Measurements from ENCODE around the gene PLEKHH1.

PLEKHH1 gene

DNA sequence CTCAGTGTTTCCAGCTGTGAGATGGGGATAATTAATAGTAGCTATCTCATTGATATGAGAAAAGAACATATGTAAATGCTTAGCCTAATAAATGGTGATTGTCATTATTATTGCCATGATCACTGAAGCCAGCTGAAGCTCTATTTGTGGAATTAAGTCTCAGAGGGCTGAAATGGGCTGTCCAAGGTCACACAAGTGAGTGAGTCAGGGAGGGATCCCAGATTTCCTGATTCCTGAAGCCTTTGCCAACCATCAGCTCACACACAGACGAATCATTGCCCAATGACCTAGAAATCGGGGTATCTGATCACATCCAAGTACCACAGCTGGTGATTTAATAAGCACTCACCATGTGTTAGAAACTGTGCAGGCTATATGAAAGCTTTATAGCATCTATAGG is 23.0 kb upstream of the PLEKHH1 start:
- Histone ChIP-seq H3K4me3 (ENCODE audit: extremely low read depth, insufficient read depth, low read length, poor library complexity, severe bottlenecking) (no peak overlapping the region), H3K36me3 (ENCODE audit: control insufficient read depth, insufficient read depth, low read length) (no peaks in the 10 kb centered on the region), H3K9me3 (ENCODE audit: control insufficient read depth, low read length) (no peaks in the 10 kb centered on the region), H3K4me1 (ENCODE audit: control insufficient read depth, insufficient read depth, low read length, poor library complexity, severe bottlenecking) (peaks cover 10% of the 10 kb centered on the region), H3K27ac (ENCODE audit: low read depth, low read length, severe bottlenecking) (no peak overlapping the region)
- WGBS, 2 experiments (ENCODE audit: insufficient coverage in 2 of 2): no CpG with 5 or more reads among the region's 2 CpGs

DNA sequence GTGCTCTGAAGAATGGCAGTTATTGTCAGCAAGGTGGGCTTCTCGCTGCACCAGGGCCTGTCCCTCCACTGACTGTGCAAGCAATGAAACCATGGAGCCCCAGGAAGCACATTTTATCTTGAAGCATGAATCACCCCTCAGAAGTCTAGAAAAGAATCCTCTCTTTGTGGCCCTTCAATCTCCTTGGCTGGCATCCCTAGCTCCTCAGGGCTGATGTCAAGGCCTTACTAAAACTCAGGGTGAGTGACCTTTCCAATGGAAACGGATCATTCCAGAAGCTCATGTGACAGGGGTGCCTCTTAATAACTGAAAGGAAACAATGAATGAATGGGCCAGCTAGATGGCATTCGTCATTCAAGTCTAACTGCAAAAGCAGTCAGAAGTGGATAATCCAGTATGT is 22.3 kb upstream of the PLEKHH1 start:
- Histone ChIP-seq H3K27ac (ENCODE audit: low read depth, low read length, severe bottlenecking) (no peak overlapping the region), H3K4me3 (ENCODE audit: extremely low read depth, insufficient read depth, low read length, poor library complexity, severe bottlenecking) (no peak overlapping the region), H3K9me3 (ENCODE audit: control insufficient read depth, low read length) (no peaks in the 10 kb centered on the region), H3K36me3 (ENCODE audit: control insufficient read depth, insufficient read depth, low read length) (no peaks in the 10 kb centered on the region), H3K4me1 (ENCODE audit: control insufficient read depth, insufficient read depth, low read length, poor library complexity, severe bottlenecking) (peaks cover 10% of the 10 kb centered on the region)
- WGBS, 2 experiments (ENCODE audit: insufficient coverage in 2 of 2): 77 to 79% methylated on average over 2 of the region's 3 CpGs

DNA sequence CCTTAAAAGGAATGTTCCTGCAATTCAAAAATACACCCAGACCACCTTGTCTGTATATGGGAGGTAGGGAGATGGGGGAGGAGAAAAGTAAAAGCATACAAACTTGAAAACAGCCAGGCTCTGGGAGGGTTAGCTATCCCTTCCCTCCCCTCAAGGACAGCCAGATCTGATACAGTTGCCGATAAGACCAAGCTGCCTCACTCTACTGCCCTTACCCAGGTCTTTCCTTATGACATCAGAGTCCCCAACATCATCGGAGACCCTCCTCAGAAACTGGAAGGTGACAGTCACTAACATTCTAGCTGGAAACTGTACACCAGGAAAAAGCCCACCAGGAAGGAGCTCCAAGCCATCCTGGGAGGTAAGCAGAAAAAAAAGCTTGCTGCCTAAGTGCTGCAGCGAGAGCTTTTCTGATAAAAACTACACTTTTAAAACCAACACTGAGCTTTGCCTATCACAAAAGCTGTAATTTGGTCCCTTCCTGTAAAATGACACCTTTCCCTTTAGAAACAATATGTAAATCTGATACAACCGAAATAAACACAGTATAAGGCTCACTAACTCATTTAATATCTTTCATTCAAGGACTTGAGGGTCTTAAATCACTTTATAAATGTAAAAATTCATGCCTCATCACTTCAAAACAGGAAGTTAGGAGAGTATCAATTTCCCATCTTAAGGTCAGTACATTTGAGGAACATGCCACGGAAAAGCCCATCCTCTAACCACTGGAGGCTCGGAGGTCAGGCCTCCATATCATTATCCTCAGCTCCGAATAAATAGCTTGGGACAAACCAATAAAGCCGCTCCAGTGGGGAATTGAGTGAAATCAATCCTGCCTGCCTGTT is 20.4 kb upstream of the PLEKHH1 start:
- Histone ChIP-seq H3K9me3 (ENCODE audit: control insufficient read depth, low read length) (no peaks in the 10 kb centered on the region), H3K36me3 (ENCODE audit: control insufficient read depth, insufficient read depth, low read length) (no peaks in the 10 kb centered on the region), H3K27ac (ENCODE audit: low read depth, low read length, severe bottlenecking) (no peak overlapping the region), H3K4me1 (ENCODE audit: control insufficient read depth, insufficient read depth, low read length, poor library complexity, severe bottlenecking) (peaks cover 10% of the 10 kb centered on the region), H3K4me3 (ENCODE audit: extremely low read depth, insufficient read depth, low read length, poor library complexity, severe bottlenecking) (no peak overlapping the region)
- WGBS, 2 experiments (ENCODE audit: insufficient coverage in 2 of 2): 88 to 100% methylated on average over 3 to 5 of the region's 8 CpGs

DNA sequence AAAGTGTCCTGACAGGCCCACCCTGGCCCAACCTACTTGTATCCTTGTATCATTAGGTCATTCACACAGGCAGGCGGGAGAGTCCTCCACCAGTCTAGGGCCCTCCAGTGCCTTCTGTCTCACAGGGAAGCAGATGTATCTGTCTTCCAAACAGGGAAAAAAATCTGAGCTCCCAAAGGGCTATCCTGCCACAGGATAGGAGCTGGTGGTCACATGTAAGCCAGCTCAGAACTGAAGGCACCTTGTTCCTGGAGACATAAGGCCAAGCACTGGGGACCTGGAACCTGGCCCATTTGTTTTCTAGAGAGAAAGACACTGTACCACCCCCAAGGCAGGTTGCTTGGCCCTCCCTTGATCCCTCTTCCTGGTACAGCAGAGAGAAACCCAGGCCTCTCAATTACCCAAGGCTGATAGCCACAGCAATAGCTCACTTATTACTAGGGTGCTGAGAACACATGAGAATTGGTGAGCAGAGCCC is 19.4 kb upstream of the PLEKHH1 start:
- peaks cover 10% of the 10 kb centered on the region for H3K4me1 ChIP-seq (ENCODE audit: control insufficient read depth, insufficient read depth, low read length, poor library complexity, severe bottlenecking)
- WGBS, 2 experiments (ENCODE audit: insufficient coverage in 2 of 2): 88 to 89% methylated on average over 1 of the region's 1 CpG
- H3K4me3 ChIP-seq (ENCODE audit: extremely low read depth, insufficient read depth, low read length, poor library complexity, severe bottlenecking): no peak overlapping the region
- no peaks in the 10 kb centered on the region for H3K36me3 ChIP-seq (ENCODE audit: control insufficient read depth, insufficient read depth, low read length)
- H3K9me3 ChIP-seq (ENCODE audit: control insufficient read depth, low read length): no peaks in the 10 kb centered on the region
- H3K27ac ChIP-seq (ENCODE audit: low read depth, low read length, severe bottlenecking): no peak overlapping the region

DNA sequence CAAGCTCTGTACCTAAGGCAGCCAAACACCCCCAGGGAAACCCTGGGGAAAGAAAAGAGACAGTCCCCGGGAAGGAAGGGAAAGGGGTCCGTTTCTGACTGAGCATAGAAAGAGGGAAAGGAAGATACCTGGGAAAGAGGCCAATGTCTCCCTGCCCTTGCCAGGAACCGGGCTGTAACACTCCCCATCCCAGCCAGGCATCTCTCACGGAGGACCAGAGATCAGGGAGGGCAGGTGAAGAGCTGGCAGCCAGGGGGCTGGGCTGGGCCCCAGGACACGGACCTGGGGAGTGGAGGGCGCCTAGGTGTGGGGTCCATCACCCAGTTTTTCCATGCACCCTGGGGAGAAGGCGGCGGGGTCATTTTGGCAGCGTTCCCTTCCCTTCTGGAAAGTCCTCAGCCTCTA is 18.9 kb upstream of the PLEKHH1 start:
- Histone ChIP-seq H3K27ac (ENCODE audit: low read depth, low read length, severe bottlenecking) (no peak overlapping the region), H3K4me3 (ENCODE audit: extremely low read depth, insufficient read depth, low read length, poor library complexity, severe bottlenecking) (no peak overlapping the region), H3K4me1 (ENCODE audit: control insufficient read depth, insufficient read depth, low read length, poor library complexity, severe bottlenecking) (peaks cover 10% of the 10 kb centered on the region), H3K36me3 (ENCODE audit: control insufficient read depth, insufficient read depth, low read length) (no peaks in the 10 kb centered on the region), H3K9me3 (ENCODE audit: control insufficient read depth, low read length) (no peaks in the 10 kb centered on the region)
- WGBS, 2 experiments (ENCODE audit: insufficient coverage in 2 of 2): 65 to 71% methylated on average over 5 to 8 of the region's 9 CpGs

DNA sequence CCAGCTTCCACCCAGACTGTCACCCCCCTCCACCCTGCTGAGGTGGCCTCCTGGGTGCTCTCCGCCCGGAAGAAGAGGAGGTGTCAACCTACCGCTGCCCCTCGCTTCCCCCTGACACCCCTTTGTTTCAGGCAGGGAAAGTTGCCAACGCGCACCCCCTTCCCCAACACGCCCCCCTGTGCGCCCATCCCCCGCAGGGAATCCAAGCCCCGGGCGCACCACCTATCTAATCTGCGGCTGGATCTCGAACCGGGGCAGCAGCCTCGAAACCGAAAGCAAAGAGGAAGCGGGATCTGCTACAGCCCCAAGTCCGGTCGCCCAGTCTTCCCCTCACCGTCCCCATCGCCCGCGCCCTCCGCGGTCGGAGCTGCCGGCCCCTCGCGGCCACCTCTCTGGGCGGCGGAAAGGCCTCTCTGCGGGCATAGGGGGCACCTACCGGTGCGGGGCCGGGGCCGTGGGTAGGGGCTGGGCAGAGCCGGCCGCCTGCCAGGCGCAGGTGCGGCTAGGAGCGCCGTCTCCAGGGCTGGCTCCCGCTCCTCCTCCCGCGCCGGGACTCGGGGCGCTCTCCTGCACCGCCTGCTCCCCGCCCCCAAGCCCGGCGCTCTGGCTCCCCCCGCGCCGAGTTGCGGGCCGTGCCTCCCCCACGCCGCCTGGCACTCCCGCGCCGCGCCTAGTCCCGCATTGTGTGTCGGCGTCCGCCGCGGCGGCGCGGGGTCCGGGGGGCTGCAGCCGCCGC is 18.3 kb upstream of the PLEKHH1 start:
- peaks cover 10% of the 10 kb centered on the region for H3K4me1 ChIP-seq (ENCODE audit: control insufficient read depth, insufficient read depth, low read length, poor library complexity, severe bottlenecking)
- no peaks in the 10 kb centered on the region for H3K36me3 ChIP-seq (ENCODE audit: control insufficient read depth, insufficient read depth, low read length)
- peak overlapping the region; percentile 38 for H3K4me3 ChIP-seq (ENCODE audit: extremely low read depth, insufficient read depth, low read length, poor library complexity, severe bottlenecking)
- H3K27ac ChIP-seq (ENCODE audit: low read depth, low read length, severe bottlenecking): no peak overlapping the region
- 0 to 2% methylated on average over 50 to 51 of the region's 75 CpGs for WGBS, 2 experiments (ENCODE audit: insufficient coverage in 2 of 2)
- no peaks in the 10 kb centered on the region for H3K9me3 ChIP-seq (ENCODE audit: control insufficient read depth, low read length)

DNA sequence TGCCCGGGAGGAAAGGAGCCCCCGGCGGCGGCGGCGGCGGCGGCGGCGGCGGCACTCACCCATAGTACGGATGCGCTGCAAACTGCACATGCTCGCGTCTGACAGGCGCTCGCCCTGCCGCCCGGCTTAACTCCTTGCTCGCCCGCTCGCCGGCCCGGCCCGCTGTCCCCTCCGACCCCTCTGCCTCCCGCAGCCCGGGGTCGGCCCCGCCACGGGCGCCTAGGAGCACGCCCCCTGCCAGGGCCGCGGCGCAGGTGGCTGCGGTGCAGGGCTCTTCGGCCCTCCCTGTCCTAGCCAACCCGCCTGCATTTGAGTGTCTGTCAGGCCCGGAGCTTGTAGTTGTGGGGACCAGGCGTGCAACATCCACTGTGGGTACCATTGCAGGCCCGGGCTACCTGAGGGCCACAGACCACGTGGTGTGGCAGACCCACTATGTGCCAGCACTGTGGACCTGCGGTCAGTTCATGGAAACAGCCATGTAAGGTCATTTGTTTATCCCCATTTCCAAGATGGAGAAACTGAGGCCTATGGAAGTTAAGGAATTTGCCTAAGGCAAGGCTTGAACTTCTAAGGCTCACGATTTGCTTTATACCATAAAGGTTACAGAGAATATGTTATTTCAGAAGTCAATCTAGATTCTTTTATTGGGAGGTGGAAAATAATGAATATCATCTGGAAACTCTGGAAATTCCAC is 17.6 kb upstream of the PLEKHH1 start:
- 9 to 11% methylated on average over 22 to 33 of the region's 45 CpGs for WGBS, 2 experiments (ENCODE audit: insufficient coverage in 2 of 2)
- no peaks in the 10 kb centered on the region for H3K9me3 ChIP-seq (ENCODE audit: control insufficient read depth, low read length)
- H3K27ac ChIP-seq (ENCODE audit: low read depth, low read length, severe bottlenecking): no peak overlapping the region
- H3K4me1 ChIP-seq (ENCODE audit: control insufficient read depth, insufficient read depth, low read length, poor library complexity, severe bottlenecking): peaks cover 5% of the 10 kb centered on the region
- H3K36me3 ChIP-seq (ENCODE audit: control insufficient read depth, insufficient read depth, low read length): no peaks in the 10 kb centered on the region
- peak overlapping the region; percentile 38 for H3K4me3 ChIP-seq (ENCODE audit: extremely low read depth, insufficient read depth, low read length, poor library complexity, severe bottlenecking)

DNA sequence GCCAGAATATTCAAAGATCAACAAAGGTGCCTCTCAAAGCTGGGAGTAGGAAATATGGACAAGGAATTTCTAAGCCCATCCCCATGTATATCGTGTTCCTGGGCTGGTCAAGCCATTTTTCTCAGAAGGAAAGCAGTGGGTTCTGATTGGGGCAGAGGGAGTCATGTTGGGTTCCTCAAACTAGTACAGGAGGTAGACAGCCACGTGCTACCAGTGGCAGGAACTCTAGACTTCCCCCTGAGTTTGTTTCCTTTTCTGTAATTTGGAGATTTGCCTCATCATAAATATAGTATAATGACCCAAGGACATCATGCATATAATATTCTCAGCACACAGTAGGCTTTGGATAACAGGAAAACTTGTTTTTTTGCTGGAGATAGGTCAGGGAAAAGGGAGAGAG is 16.4 kb upstream of the PLEKHH1 start:
- 0% methylated on average over 1 of the region's 2 CpGs; no CpG with 5 or more reads in 1 of the 2 experiments for WGBS, 2 experiments (ENCODE audit: insufficient coverage in 2 of 2)
- Histone ChIP-seq H3K9me3 (ENCODE audit: control insufficient read depth, low read length) (no peaks in the 10 kb centered on the region), H3K27ac (ENCODE audit: low read depth, low read length, severe bottlenecking) (no peak overlapping the region), H3K4me1 (ENCODE audit: control insufficient read depth, insufficient read depth, low read length, poor library complexity, severe bottlenecking) (no peaks in the 10 kb centered on the region), H3K36me3 (ENCODE audit: control insufficient read depth, insufficient read depth, low read length) (no peaks in the 10 kb centered on the region), H3K4me3 (ENCODE audit: extremely low read depth, insufficient read depth, low read length, poor library complexity, severe bottlenecking) (no peak overlapping the region)

DNA sequence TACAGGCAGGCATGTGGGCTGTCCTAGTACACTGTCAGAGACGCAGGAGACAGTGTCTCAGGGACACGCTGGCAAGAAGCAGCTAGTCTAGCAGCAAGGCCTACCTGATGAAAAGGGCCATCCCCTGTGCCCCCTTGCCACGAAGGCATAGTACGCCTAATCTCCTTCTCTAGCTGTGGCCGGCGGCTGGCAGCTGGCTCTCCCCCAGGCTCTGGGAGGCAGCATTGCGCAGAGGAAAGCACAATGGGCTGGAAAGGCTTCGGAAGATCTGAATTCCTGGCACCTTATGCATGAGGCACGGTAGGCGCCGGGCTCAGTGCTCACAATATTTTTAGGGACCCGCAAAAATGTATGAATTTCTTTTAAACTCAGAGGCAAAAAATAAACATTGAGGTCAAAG is 16.0 kb upstream of the PLEKHH1 start:
- 27 to 44% methylated on average over 9 to 10 of the region's 12 CpGs for WGBS, 2 experiments (ENCODE audit: insufficient coverage in 2 of 2)

DNA sequence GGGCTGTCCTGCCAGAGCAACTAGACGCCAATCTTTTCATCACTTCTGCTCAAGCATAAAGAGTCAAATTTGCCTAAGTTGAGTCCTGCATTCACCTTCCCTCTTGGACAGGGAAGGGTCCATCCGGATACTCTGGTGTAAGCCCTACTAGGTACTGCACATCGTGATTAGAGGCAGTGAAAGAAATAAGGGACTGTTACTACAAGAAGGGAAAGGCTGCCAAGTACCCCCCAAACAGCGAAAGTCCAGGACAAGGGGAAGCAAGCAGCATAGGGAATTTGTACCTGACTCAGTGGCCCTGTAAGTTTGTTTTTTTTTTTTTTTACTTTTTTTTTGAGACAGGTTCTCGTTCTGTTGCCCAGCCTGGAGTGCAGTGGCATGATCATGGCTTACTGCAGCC is 13.7 kb upstream of the PLEKHH1 start:
- WGBS, 2 experiments (ENCODE audit: insufficient coverage in 2 of 2): 84 to 85% methylated on average over 5 of the region's 5 CpGs
- Histone ChIP-seq H3K9me3 (ENCODE audit: control insufficient read depth, low read length) (no peaks in the 10 kb centered on the region), H3K4me1 (ENCODE audit: control insufficient read depth, insufficient read depth, low read length, poor library complexity, severe bottlenecking) (no peaks in the 10 kb centered on the region), H3K27ac (ENCODE audit: low read depth, low read length, severe bottlenecking) (no peak overlapping the region), H3K36me3 (ENCODE audit: control insufficient read depth, insufficient read depth, low read length) (no peaks in the 10 kb centered on the region), H3K4me3 (ENCODE audit: extremely low read depth, insufficient read depth, low read length, poor library complexity, severe bottlenecking) (no peak overlapping the region)

More for the DNA sequence above, 16.0 kb upstream of the PLEKHH1 start:
- Histone ChIP-seq H3K9me3 (ENCODE audit: control insufficient read depth, low read length) (no peaks in the 10 kb centered on the region), H3K4me1 (ENCODE audit: control insufficient read depth, insufficient read depth, low read length, poor library complexity, severe bottlenecking) (no peaks in the 10 kb centered on the region), H3K36me3 (ENCODE audit: control insufficient read depth, insufficient read depth, low read length) (no peaks in the 10 kb centered on the region), H3K27ac (ENCODE audit: low read depth, low read length, severe bottlenecking) (no peak overlapping the region), H3K4me3 (ENCODE audit: extremely low read depth, insufficient read depth, low read length, poor library complexity, severe bottlenecking) (no peak overlapping the region)

Data from mesodermal cell (in vitro differentiated cells).